HepG2 (cell line): ENCODE measurements around the gene DCDC2C. TPM values are rescaled to one million over a fixed set of nuclear protein-coding genes. Genes with fewer than 3 reads are reported as not detected.
A peak's percentile ranks its signal among the peaks of the same experiment; 100 is the strongest.

ENCODE experiments used
- CBX1 ChIP-seq: IDR thresholded peaks from one replicate; pipeline ENCODE4 v1.6.1; 2016; ENCODE audit warnings: antibody characterized with exemption, low read depth
- HNF4G ChIP-seq, 2 experiments: sonication (generic) in 1 of 2; formaldehyde crosslinking in 1 of 2; IDR thresholded peaks; 2 replicates each; pipeline versions ENCODE4 v1.4.0 to v1.6.1; 2011 to 2020; ENCODE audit warnings: borderline replicate concordance in 2 of 2, low read depth in 2 of 2, mild to moderate bottlenecking in 2 of 2, low read length in 1 of 2, missing genetic modification reagents in 1 of 2, moderate library complexity in 1 of 2
- HOXA3 ChIP-seq: sonication (generic); formaldehyde crosslinking; IDR thresholded peaks from 2 replicates; pipeline ENCODE4 v1.5.0; 2020; ENCODE audit warnings: missing genetic modification reagents
- KAT2B ChIP-seq: fragments of 150-350 bp; IDR thresholded peaks from 2 replicates; pipeline ENCODE4 v1.6.1; 2014; ENCODE audit warnings: low read depth, low read length, borderline replicate concordance
- RARG ChIP-seq: sonication (generic); formaldehyde crosslinking; IDR thresholded peaks from 2 replicates; pipeline ENCODE4 v1.4.0; 2020; ENCODE audit warnings: low read depth, mild to moderate bottlenecking, missing genetic modification reagents
- RBM39 ChIP-seq: fragments of 200-400 bp; formaldehyde crosslinking; IDR thresholded peaks from one replicate; pipeline ENCODE4 v1.6.1; 2018; ENCODE audit warnings: antibody characterized with exemption, mild to moderate bottlenecking, low read depth, low read length; ENCODE audit not compliant: poor library complexity, severe bottlenecking
- SP1 ChIP-seq, 2 experiments: fragments of 450-650 bp in 1 of 2; sonication (generic) in 1 of 2; formaldehyde crosslinking in 1 of 2; IDR thresholded peaks; 2 replicates each; pipeline versions ENCODE4 v1.4.0 to v1.6.1; 2016 to 2020; ENCODE audit warnings: missing genetic modification reagents in 1 of 2
- TOPORS ChIP-seq: sonication (generic); formaldehyde crosslinking; IDR thresholded peaks from 2 replicates; pipeline ENCODE4 v1.8.0; 2023; ENCODE audit warnings: mild to moderate bottlenecking, missing genetic modification reagents
- ZC3H13 ChIP-seq: sonication (generic); formaldehyde crosslinking; IDR thresholded peaks from 2 replicates; pipeline ENCODE4 v1.8.1; 2023; ENCODE audit warnings: mild to moderate bottlenecking, missing genetic modification reagents, moderate library complexity
- ZNF230 ChIP-seq: sonication (generic); formaldehyde crosslinking; IDR thresholded peaks from 2 replicates; pipeline ENCODE4 v1.4.0; 2020; ENCODE audit warnings: mild to moderate bottlenecking, missing genetic modification reagents
- polyA plus RNA-seq, 8 experiments: library from polyadenylated mRNA; depleted of rRNA in 3 of 8; stranded (reverse) in 7 of 8; unstranded in 1 of 8; fragments of >200 nt; fragmentation: Illumina TruSeq in 4 of 8; extraction: Trizol in 4 of 8; gene quantifications; 2 replicates each; pipeline versions ENCODE4 v1.2.1 to v1.2.3, GENCODE V29; 2011 to 2016; ENCODE audit warnings: low read depth in 4 of 8, missing spikeins in 1 of 8, mixed read lengths in 1 of 8; ENCODE audit not compliant: insufficient read depth in 1 of 8
- total RNA-seq, 5 experiments: library from RNA; depleted of rRNA; stranded (reverse); fragments of >200 nt; fragmentation: Illumina TruSeq; extraction: Trizol; gene quantifications; 2 replicates each; pipeline ENCODE4 v1.2.3, GENCODE V29; 2016; ENCODE audit warnings: low read depth in 1 of 5
- TF ChIP-seq, protein P1 (sequence below): sonication (generic); formaldehyde crosslinking; IDR thresholded peaks from 2 replicates; pipeline ENCODE4 v1.4.0; 2020; ENCODE audit warnings: missing genetic modification reagents, mild to moderate bottlenecking, borderline replicate concordance
- TF ChIP-seq, protein P2 (sequence below): sonication (generic); formaldehyde crosslinking; IDR thresholded peaks from 2 replicates; pipeline ENCODE4 v1.4.0; 2020; ENCODE audit warnings: missing genetic modification reagents
- TF ChIP-seq, protein P3 (sequence below): IDR thresholded peaks from 2 replicates; pipeline ENCODE4 v1.6.1; 2016; ENCODE audit warnings: low read depth, control low read depth
- TF ChIP-seq, protein P4 (sequence below), 2 experiments: sonication (generic) in 1 of 2; formaldehyde crosslinking in 1 of 2; IDR thresholded peaks; 2 replicates each; pipeline versions ENCODE4 v1.4.0 to v1.6.1; 2016 to 2020; ENCODE audit warnings: borderline replicate concordance in 1 of 2, low read depth in 1 of 2, mild to moderate bottlenecking in 1 of 2, missing genetic modification reagents in 1 of 2
- TF ChIP-seq, protein P5 (sequence below): sonication (generic); formaldehyde crosslinking; conservative IDR thresholded peaks from 2 replicates; pipeline ENCODE4 v1.8.0; 2022; ENCODE audit warnings: mild to moderate bottlenecking, moderate library complexity, missing genetic modification reagents

DCDC2C gene
- total and polyA plus RNA-seq, 2 of the 13 experiments (the other 11 are each of a cell fraction or from before 2014, with no cell fraction given): not detected

DNA sequence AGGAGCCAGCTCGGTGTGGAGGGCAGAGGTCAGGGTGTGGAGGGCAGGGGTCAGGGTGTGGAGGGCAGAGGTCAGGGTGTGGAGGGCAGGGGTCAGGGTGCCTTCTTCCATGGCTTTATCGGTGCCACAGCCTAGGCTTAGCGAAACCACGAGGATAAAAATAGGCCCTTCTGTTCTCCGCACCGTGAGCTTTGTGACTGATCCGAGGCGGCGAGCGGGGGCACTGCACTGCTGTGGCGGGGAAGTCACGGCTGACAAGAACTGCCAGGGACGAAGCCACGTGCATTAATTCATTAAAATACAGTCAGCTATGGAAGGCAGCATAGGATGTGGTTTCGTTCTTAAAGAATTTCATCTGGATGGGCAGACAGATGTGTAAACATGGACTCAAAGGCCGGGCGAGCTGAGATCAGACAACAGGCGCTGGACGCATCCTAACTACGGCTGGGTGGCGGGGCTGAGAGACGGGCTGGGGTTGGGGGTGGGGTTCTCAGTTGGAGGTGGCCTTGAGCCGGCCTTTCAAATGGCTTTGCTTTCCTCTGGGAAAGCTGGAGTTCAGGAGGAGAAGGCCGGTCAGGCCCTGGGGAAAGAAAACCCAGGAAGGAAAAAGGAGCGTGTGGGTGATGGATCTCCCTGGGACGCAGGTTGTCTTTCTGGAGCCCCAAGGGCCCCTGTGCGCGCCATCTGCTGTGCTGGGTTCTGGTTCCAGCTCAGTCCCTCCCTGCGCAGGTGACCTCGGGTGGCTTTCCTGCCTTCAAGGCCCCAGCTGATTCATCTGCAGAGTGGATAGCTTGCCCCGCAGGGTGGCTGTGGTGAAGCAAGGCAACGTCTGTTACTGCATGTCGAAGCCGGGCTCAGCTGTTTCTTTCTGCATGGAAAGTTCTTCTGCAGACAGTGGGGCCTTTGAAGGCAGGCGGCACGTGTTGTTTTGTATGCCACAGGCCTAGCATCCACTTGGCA lies 46.3 kb upstream of the DCDC2C start (continued):
- TF ChIP-seq, protein P1, sequence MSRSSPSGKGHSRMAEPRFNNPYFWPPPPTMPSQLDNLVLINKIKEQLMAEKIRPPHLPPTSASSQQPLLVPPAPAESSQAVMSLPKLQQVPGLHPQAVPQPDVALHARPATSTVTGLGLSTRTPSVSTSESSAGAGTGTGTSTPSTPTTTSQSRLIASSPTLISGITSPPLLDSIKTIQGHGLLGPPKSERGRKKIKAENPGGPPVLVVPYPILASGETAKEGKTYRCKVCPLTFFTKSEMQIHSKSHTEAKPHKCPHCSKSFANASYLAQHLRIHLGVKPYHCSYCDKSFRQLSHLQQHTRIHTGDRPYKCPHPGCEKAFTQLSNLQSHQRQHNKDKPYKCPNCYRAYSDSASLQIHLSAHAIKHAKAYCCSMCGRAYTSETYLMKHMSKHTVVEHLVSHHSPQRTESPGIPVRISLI (CRISPR knock-in tag): no peak
- TF ChIP-seq, protein P2, sequence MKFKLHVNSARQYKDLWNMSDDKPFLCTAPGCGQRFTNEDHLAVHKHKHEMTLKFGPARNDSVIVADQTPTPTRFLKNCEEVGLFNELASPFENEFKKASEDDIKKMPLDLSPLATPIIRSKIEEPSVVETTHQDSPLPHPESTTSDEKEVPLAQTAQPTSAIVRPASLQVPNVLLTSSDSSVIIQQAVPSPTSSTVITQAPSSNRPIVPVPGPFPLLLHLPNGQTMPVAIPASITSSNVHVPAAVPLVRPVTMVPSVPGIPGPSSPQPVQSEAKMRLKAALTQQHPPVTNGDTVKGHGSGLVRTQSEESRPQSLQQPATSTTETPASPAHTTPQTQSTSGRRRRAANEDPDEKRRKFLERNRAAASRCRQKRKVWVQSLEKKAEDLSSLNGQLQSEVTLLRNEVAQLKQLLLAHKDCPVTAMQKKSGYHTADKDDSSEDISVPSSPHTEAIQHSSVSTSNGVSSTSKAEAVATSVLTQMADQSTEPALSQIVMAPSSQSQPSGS: peak; percentile 54; the same call in 1 of the 2 replicates
- no peak for TF ChIP-seq TOPORS (CRISPR knock-in tag)
- peak; percentile 65; the same call in 1 of the 2 replicates for TF ChIP-seq ZNF230 (CRISPR knock-in tag)
- no peak for TF ChIP-seq SP1 (IDR thresholded peaks at IDR 0.05)
- 0 out of 2 replicates have a peak, but pooled peaks have one; percentile 19 for TF ChIP-seq SP1 (CRISPR knock-in tag; IDR thresholded peaks at IDR 0.05)
- TF ChIP-seq HOXA3 (CRISPR knock-in tag): no peak; the same call in 1 of the 2 replicates
- TF ChIP-seq, protein P3, sequence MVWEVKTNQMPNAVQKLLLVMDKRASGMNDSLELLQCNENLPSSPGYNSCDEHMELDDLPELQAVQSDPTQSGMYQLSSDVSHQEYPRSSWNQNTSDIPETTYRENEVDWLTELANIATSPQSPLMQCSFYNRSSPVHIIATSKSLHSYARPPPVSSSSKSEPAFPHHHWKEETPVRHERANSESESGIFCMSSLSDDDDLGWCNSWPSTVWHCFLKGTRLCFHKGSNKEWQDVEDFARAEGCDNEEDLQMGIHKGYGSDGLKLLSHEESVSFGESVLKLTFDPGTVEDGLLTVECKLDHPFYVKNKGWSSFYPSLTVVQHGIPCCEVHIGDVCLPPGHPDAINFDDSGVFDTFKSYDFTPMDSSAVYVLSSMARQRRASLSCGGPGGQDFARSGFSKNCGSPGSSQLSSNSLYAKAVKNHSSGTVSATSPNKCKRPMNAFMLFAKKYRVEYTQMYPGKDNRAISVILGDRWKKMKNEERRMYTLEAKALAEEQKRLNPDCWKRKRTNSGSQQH (CRISPR knock-in tag): peak; percentile 39; the same call in 1 of the 2 replicates
- no peak for TF ChIP-seq KAT2B
- peak; percentile 12 for TF ChIP-seq RBM39
- TF ChIP-seq, protein P4, sequence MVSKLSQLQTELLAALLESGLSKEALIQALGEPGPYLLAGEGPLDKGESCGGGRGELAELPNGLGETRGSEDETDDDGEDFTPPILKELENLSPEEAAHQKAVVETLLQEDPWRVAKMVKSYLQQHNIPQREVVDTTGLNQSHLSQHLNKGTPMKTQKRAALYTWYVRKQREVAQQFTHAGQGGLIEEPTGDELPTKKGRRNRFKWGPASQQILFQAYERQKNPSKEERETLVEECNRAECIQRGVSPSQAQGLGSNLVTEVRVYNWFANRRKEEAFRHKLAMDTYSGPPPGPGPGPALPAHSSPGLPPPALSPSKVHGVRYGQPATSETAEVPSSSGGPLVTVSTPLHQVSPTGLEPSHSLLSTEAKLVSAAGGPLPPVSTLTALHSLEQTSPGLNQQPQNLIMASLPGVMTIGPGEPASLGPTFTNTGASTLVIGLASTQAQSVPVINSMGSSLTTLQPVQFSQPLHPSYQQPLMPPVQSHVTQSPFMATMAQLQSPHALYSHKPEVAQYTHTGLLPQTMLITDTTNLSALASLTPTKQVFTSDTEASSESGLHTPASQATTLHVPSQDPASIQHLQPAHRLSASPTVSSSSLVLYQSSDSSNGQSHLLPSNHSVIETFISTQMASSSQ (IDR thresholded peaks at IDR 0.05; ENCODE audit: low read depth): no peak; the same call in 1 of the 2 replicates
- TF ChIP-seq, protein P4 (CRISPR knock-in tag; IDR thresholded peaks at IDR 0.05; ENCODE audit: borderline replicate concordance): peak; percentile 57; the same call in 1 of the 2 replicates
- no peak for TF ChIP-seq RARG (CRISPR knock-in tag)
- no peak for TF ChIP-seq ZC3H13
- no peak for TF ChIP-seq CBX1
- TF ChIP-seq, protein P5, sequence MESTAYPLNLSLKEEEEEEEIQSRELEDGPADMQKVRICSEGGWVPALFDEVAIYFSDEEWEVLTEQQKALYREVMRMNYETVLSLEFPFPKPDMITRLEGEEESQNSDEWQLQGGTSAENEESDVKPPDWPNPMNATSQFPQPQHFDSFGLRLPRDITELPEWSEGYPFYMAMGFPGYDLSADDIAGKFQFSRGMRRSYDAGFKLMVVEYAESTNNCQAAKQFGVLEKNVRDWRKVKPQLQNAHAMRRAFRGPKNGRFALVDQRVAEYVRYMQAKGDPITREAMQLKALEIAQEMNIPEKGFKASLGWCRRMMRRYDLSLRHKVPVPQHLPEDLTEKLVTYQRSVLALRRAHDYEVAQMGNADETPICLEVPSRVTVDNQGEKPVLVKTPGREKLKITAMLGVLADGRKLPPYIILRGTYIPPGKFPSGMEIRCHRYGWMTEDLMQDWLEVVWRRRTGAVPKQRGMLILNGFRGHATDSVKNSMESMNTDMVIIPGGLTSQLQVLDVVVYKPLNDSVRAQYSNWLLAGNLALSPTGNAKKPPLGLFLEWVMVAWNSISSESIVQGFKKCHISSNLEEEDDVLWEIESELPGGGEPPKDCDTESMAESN (CRISPR knock-in tag): peak; percentile 25; the same call in 1 of the 2 replicates
- TF ChIP-seq HNF4G (IDR thresholded peaks at IDR 0.05; ENCODE audit: borderline replicate concordance, low read depth, low read length): peak; percentile 47; the same call in 1 of the 2 replicates
- TF ChIP-seq HNF4G (CRISPR knock-in tag; IDR thresholded peaks at IDR 0.05; ENCODE audit: borderline replicate concordance, low read depth): no peak
